ENCODE results near the gene FAM13A. TPM values are rescaled to one million over a fixed set of nuclear protein-coding genes. Genes with fewer than 3 reads are reported as not detected.

Gene FAM13A
- total RNA-seq, 4 donors from 2014 or later, result 157 to 327 (median 202) TPM

- no peak overlapping the region for H3K4me3 ChIP-seq (replicated peaks in 1 of 3)
- DNase-seq, result no peak
- H3K9me3 ChIP-seq, result no peaks in the 10 kb centered on the region
- H3K27ac ChIP-seq, result peak overlapping the region in 2 of 3 donors; percentile 42 to 51
- WGBS, 2 donors, result 89 to 96% methylated on average over 1 of the region's 1 CpG
- H3K27me3 ChIP-seq, result no peaks in the 10 kb centered on the region
- peaks cover 12 to 16% of the 10 kb centered on the region in 2 donors for H3K4me1 ChIP-seq
- no peak for TF ChIP-seq CTCF (IDR thresholded peaks at IDR 0.05)
- TF ChIP-seq POLR2A (IDR thresholded peaks at IDR 0.05), result no peak
- intact Hi-C loops (cut with DNase I), result no loop called here
- no peaks in the 10 kb centered on the region for H3K36me3 ChIP-seq
Observed at GRCh38 chr4:88792821-88793220, 264.2 kb downstream of the FAM13A start.

- Histone ChIP-seq H3K36me3 (no peaks in the 10 kb centered on the region), H3K4me1 (peaks cover 9 to 16% of the 10 kb centered on the region in 2 donors), H3K27ac (peak overlapping the region in 2 of 3 donors; percentile 42 to 51), H3K4me3 (replicated peaks in 1 of 3) (no peak overlapping the region), H3K27me3 (no peaks in the 10 kb centered on the region), H3K9me3 (no peaks in the 10 kb centered on the region)
- intact Hi-C loops (cut with DNase I), result no loop called here
- 40 to 50% methylated on average over 1 of the region's 1 CpG for WGBS, 2 donors
- no peak for DNase-seq
- no peak for TF ChIP-seq CTCF (IDR thresholded peaks at IDR 0.05)
- TF ChIP-seq POLR2A (IDR thresholded peaks at IDR 0.05), result no peak
Observed at GRCh38 chr4:88792268-88792781, 264.7 kb downstream of the FAM13A start.

- no peak overlapping the region for H3K4me3 ChIP-seq (replicated peaks in 1 of 3)
- peaks cover 9 to 16% of the 10 kb centered on the region in 2 donors for H3K4me1 ChIP-seq
- no peak overlapping the region for H3K27ac ChIP-seq
- no peak for DNase-seq
- 66 to 72% methylated on average over 1 of the region's 1 CpG for WGBS, 2 donors
- TF ChIP-seq CTCF (IDR thresholded peaks at IDR 0.05) (peak in 2 of 6 experiments; percentile 43 to 49), POLR2A (IDR thresholded peaks at IDR 0.05) (no peak)
- H3K27me3 ChIP-seq, result no peaks in the 10 kb centered on the region
- H3K9me3 ChIP-seq, result no peaks in the 10 kb centered on the region
- peaks cover 0 to under 1% of the 10 kb centered on the region in 2 donors for H3K36me3 ChIP-seq
- intact Hi-C loops (cut with DNase I), result no loop called here
Observed at GRCh38 chr4:88791274-88791673, 265.7 kb downstream of the FAM13A start.

- peaks cover 7 to 8% of the 10 kb centered on the region in 2 donors for H3K36me3 ChIP-seq
- no peaks in the 10 kb centered on the region for H3K9me3 ChIP-seq
- H3K27ac ChIP-seq, result no peak overlapping the region
- no peak overlapping the region for H3K4me3 ChIP-seq (replicated peaks in 1 of 3)
- TF ChIP-seq CTCF (IDR thresholded peaks at IDR 0.05) (no peak), POLR2A (IDR thresholded peaks at IDR 0.05) (no peak)
- intact Hi-C loops (cut with DNase I), result no loop called here
- peaks cover 9 to 16% of the 10 kb centered on the region in 2 donors for H3K4me1 ChIP-seq
- H3K27me3 ChIP-seq, result no peaks in the 10 kb centered on the region
- DNase-seq, result no peak
Observed at GRCh38 chr4:88788895-88789294, 268.1 kb downstream of the FAM13A start.

GRCh38 chr4:88788424-88788823 lies 268.6 kb downstream of the FAM13A start:
- H3K27me3 ChIP-seq, result no peaks in the 10 kb centered on the region
- intact Hi-C loops (cut with DNase I), result no loop called here
- peaks cover 7 to 8% of the 10 kb centered on the region in 2 donors for H3K36me3 ChIP-seq
- no peak for DNase-seq
- TF ChIP-seq POLR2A (IDR thresholded peaks at IDR 0.05) (no peak), CTCF (IDR thresholded peaks at IDR 0.05) (no peak)
- H3K4me3 ChIP-seq (replicated peaks in 1 of 3), result no peak overlapping the region
- H3K9me3 ChIP-seq, result no peaks in the 10 kb centered on the region
- WGBS, 2 donors, result 97 to 99% methylated on average over 1 of the region's 1 CpG
- peaks cover 9 to 16% of the 10 kb centered on the region in 2 donors for H3K4me1 ChIP-seq
- no peak overlapping the region for H3K27ac ChIP-seq
